Measurements from ENCODE around the gene KIAA1671. TPM values are rescaled to one million over a fixed set of nuclear protein-coding genes. Genes with fewer than 3 reads are reported as not detected.

Gene KIAA1671
- total RNA-seq, 1 experiment from 2014 or later, result 63.1 TPM

GRCh38 chr22:25146906-25147641, 194.6 kb downstream of the KIAA1671 start:
- BruUV-seq (replicated peaks), result no TSS peak
- H3K27ac Mint-ChIP-seq (ENCODE audit: unreplicated experiment), result peak overlapping the region; percentile 37
- H3K9me3 Mint-ChIP-seq (ENCODE audit: low read depth, unreplicated experiment), result no peaks in the 10 kb centered on the region
- intact Hi-C loops (cut with micrococcal nuclease; ENCODE audit: unreplicated experiment), result no loop called here
- no peaks in the 10 kb centered on the region for H3K27me3 Mint-ChIP-seq (ENCODE audit: unreplicated experiment)
- no peak overlapping the region for H3K4me3 Mint-ChIP-seq (ENCODE audit: low read depth, unreplicated experiment)
- CTCF ChIA-PET, result interaction anchor here (0.6 kb wide), 1 partner anchor 1495 kb away, joined by 5 read pairs; no protein-coding TSS in a partner anchor
- H3K36me3 Mint-ChIP-seq (ENCODE audit: insufficient read depth, unreplicated experiment), result no peaks in the 10 kb centered on the region
- H3K4me1 Mint-ChIP-seq (ENCODE audit: low read depth, unreplicated experiment), result peaks cover 9% of the 10 kb centered on the region
- TF ChIP-seq, protein P1, sequence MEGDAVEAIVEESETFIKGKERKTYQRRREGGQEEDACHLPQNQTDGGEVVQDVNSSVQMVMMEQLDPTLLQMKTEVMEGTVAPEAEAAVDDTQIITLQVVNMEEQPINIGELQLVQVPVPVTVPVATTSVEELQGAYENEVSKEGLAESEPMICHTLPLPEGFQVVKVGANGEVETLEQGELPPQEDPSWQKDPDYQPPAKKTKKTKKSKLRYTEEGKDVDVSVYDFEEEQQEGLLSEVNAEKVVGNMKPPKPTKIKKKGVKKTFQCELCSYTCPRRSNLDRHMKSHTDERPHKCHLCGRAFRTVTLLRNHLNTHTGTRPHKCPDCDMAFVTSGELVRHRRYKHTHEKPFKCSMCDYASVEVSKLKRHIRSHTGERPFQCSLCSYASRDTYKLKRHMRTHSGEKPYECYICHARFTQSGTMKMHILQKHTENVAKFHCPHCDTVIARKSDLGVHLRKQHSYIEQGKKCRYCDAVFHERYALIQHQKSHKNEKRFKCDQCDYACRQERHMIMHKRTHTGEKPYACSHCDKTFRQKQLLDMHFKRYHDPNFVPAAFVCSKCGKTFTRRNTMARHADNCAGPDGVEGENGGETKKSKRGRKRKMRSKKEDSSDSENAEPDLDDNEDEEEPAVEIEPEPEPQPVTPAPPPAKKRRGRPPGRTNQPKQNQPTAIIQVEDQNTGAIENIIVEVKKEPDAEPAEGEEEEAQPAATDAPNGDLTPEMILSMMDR (IDR thresholded peaks at IDR 0.05; ENCODE audit: unreplicated experiment), result no peak
- no peak for DNase-seq

- no TSS peak for BruUV-seq (replicated peaks)
- DNase-seq, result no peak
- H3K27ac Mint-ChIP-seq (ENCODE audit: unreplicated experiment), result peak overlapping the region; percentile 37
- no peak overlapping the region for H3K4me3 Mint-ChIP-seq (ENCODE audit: low read depth, unreplicated experiment)
- H3K9me3 Mint-ChIP-seq (ENCODE audit: low read depth, unreplicated experiment), result no peaks in the 10 kb centered on the region
- H3K4me1 Mint-ChIP-seq (ENCODE audit: low read depth, unreplicated experiment), result peaks cover 9% of the 10 kb centered on the region
- intact Hi-C loops (cut with micrococcal nuclease; ENCODE audit: unreplicated experiment), result no loop called here
- no peaks in the 10 kb centered on the region for H3K27me3 Mint-ChIP-seq (ENCODE audit: unreplicated experiment)
- TF ChIP-seq, protein P1 (IDR thresholded peaks at IDR 0.05; ENCODE audit: unreplicated experiment), result no peak
- CTCF ChIA-PET, result no interaction called here
- H3K36me3 Mint-ChIP-seq (ENCODE audit: insufficient read depth, unreplicated experiment), result no peaks in the 10 kb centered on the region
Measured at GRCh38 chr22:25147642-25147928, 195.1 kb downstream of the KIAA1671 start.

DNA sequence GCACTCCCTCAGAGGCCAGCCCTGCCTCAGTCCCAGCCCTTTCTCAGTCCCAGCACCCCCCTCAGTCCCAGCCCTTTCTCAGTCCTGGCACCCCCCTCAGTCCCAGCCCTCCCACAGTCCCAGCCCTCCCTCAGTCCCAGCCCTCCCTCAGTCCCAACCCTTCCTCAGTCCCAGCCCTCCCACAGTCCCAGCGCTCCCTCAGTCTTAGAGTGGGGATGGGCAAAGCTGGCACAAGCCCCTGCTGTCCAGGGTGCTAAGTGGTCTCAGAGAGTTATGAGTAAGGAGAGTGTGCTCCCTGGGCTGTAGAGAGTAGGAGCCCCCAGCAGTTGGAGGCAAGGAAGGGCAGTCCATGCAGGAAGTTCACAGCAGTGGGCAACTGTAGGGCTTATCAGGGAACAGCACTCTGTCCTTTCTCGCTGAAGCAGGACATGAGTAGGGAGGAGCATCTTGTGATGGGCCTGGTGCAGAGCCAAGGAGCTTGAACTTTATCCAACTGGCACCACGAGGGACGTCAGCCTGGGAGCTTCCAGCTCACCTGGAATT, 195.7 kb downstream of the KIAA1671 start:
- CTCF ChIA-PET, result interaction anchor here (0.6 kb wide), 1 partner anchor 12 kb away, joined by 4 read pairs; no protein-coding TSS in a partner anchor
- peaks cover 9% of the 10 kb centered on the region for H3K4me1 Mint-ChIP-seq (ENCODE audit: low read depth, unreplicated experiment)
- no peak overlapping the region for H3K4me3 Mint-ChIP-seq (ENCODE audit: low read depth, unreplicated experiment)
- H3K36me3 Mint-ChIP-seq (ENCODE audit: insufficient read depth, unreplicated experiment), result no peaks in the 10 kb centered on the region
- intact Hi-C loops (cut with micrococcal nuclease; ENCODE audit: unreplicated experiment), result no loop called here
- no peaks in the 10 kb centered on the region for H3K27me3 Mint-ChIP-seq (ENCODE audit: unreplicated experiment)
- BruUV-seq (replicated peaks), result no TSS peak
- H3K9me3 Mint-ChIP-seq (ENCODE audit: low read depth, unreplicated experiment), result no peaks in the 10 kb centered on the region
- no peak for DNase-seq
- H3K27ac Mint-ChIP-seq (ENCODE audit: unreplicated experiment), result no peak overlapping the region
- TF ChIP-seq, protein P1 (IDR thresholded peaks at IDR 0.05; ENCODE audit: unreplicated experiment), result no peak

GRCh38 chr22:25149014-25149413, 196.5 kb downstream of the KIAA1671 start:
- no peaks in the 10 kb centered on the region for H3K9me3 Mint-ChIP-seq (ENCODE audit: low read depth, unreplicated experiment)
- BruUV-seq (replicated peaks), result no TSS peak
- H3K27ac Mint-ChIP-seq (ENCODE audit: unreplicated experiment), result no peak overlapping the region
- intact Hi-C loops (cut with micrococcal nuclease; ENCODE audit: unreplicated experiment), result no loop called here
- TF ChIP-seq, protein P1 (IDR thresholded peaks at IDR 0.05; ENCODE audit: unreplicated experiment), result no peak
- CTCF ChIA-PET, result no interaction called here
- H3K4me3 Mint-ChIP-seq (ENCODE audit: low read depth, unreplicated experiment), result no peak overlapping the region
- H3K36me3 Mint-ChIP-seq (ENCODE audit: insufficient read depth, unreplicated experiment), result no peaks in the 10 kb centered on the region
- no peak for DNase-seq
- peaks cover 12% of the 10 kb centered on the region for H3K4me1 Mint-ChIP-seq (ENCODE audit: low read depth, unreplicated experiment)
- H3K27me3 Mint-ChIP-seq (ENCODE audit: unreplicated experiment), result no peaks in the 10 kb centered on the region
